Hepatocyte (in vitro differentiated cells): Measurements from ENCODE around the gene SRGAP2C. TPM values are rescaled to one million over a fixed set of nuclear protein-coding genes. Genes with fewer than 3 reads are reported as not detected.
"Not testable (repeated sequence)": the region's sequence is repeated elsewhere in the genome, so short reads cannot be mapped to it uniquely, and the experiment has no call there.

Experiments
- DNase-seq: peaks from one replicate; pipeline ENCODE4 v3.0.0-alpha.2; 2016; ENCODE audit warnings: low spot score
- H2AFZ ChIP-seq: fragments of 200-600 bp; sonication (generic); 2 replicates; pipeline ENCODE4 v1.6.0; 2016; ENCODE audit warnings: antibody characterized with exemption, mild to moderate bottlenecking
- H3K27ac ChIP-seq: fragments of 200-600 bp; sonication (generic); 2 replicates; pipeline ENCODE4 v1.5.1; 2016; ENCODE audit warnings: mild to moderate bottlenecking
- H3K27me3 ChIP-seq: fragments of 200-600 bp; sonication (generic); 2 replicates; pipeline ENCODE4 v1.6.1; 2016
- H3K36me3 ChIP-seq: fragments of 200-600 bp; sonication (generic); replicated peaks from 2 replicates; pipeline ENCODE4 v1.5.1; 2016; ENCODE audit warnings: low read depth; ENCODE audit not compliant: insufficient read depth
- H3K4me1 ChIP-seq: fragments of 200-600 bp; sonication (generic); 2 replicates; pipeline ENCODE4 v1.5.1; 2016; ENCODE audit warnings: mild to moderate bottlenecking, moderate library complexity; ENCODE audit not compliant: insufficient read depth
- H3K4me2 ChIP-seq: fragments of 200-600 bp; sonication (generic); 2 replicates; pipeline ENCODE4 v1.6.0; 2016
- H3K4me3 ChIP-seq: fragments of 200-600 bp; sonication (generic); 2 replicates; pipeline ENCODE4 v1.5.1; 2016; ENCODE audit warnings: mild to moderate bottlenecking
- H3K79me2 ChIP-seq: fragments of 200-600 bp; sonication (generic); 2 replicates; pipeline ENCODE4 v1.6.0; 2017; ENCODE audit warnings: mild to moderate bottlenecking
- H3K9me2 ChIP-seq: fragments of 200-600 bp; sonication (generic); replicated peaks from 2 replicates; pipeline ENCODE4 v1.6.0; 2017; ENCODE audit warnings: mild to moderate bottlenecking; ENCODE audit not compliant: insufficient read depth
- H3K9me3 ChIP-seq: fragments of 200-600 bp; sonication (generic); 2 replicates; pipeline ENCODE4 v1.5.1; 2016; ENCODE audit warnings: low read depth, mild to moderate bottlenecking
- H4K20me1 ChIP-seq: fragments of 200-600 bp; sonication (generic); 2 replicates; pipeline ENCODE4 v1.6.0; 2016; ENCODE audit warnings: mild to moderate bottlenecking; ENCODE audit not compliant: insufficient read depth, poor library complexity, severe bottlenecking
- WGBS: methylation state at CpG from one replicate; pipeline ENCODE4 v1.1.6; 2016; ENCODE audit warnings: low lambda C conversion rate; ENCODE audit errors: missing lambda C conversion rate; 5-methylcytosine and 5-hydroxymethylcytosine counted together
- polyA plus RNA-seq: library from polyadenylated mRNA; unstranded; fragments of >200 nt; fragmentation: Nextera tagmentation; extraction: Ambion mirVana; gene quantifications from 2 replicates; pipeline ENCODE4 v1.2.1, GENCODE V29; 2016
- total RNA-seq: library from RNA; depleted of rRNA; stranded (reverse); fragments of >200 nt; gene quantifications from 2 replicates; pipeline ENCODE4 v1.2.3, GENCODE V29; 2014

The SRGAP2C gene
- total and polyA plus RNA-seq, 2 experiments from 2014 or later, result 7.2 to 10.6 TPM

GRCh38 chr1:121293263-121294204, 108.8 kb downstream of the SRGAP2C start:
- not testable (repeated sequence) for H3K4me2 ChIP-seq, H3K9me2 ChIP-seq, H3K9me3 ChIP-seq, H3K27me3 ChIP-seq, H3K4me3 ChIP-seq, H2AFZ ChIP-seq, H3K36me3 ChIP-seq, H3K79me2 ChIP-seq, H3K27ac ChIP-seq, H4K20me1 ChIP-seq, H3K4me1 ChIP-seq, DNase-seq
- 91% methylated on average over 2 of the region's 11 CpGs for WGBS

- 80% methylated on average over 1 of the region's 2 CpGs for WGBS
- not testable (repeated sequence) for H3K27ac ChIP-seq, H3K36me3 ChIP-seq, H3K4me3 ChIP-seq, H3K9me3 ChIP-seq, H3K4me1 ChIP-seq, H4K20me1 ChIP-seq, H3K79me2 ChIP-seq, H3K27me3 ChIP-seq, DNase-seq, H3K9me2 ChIP-seq, H3K4me2 ChIP-seq, H2AFZ ChIP-seq
These were observed 109.4 kb downstream of the SRGAP2C start for GRCh38 chr1:121294205-121294570.

GRCh38 chr1:121296563-121296962, 111.8 kb downstream of the SRGAP2C start:
- H2AFZ ChIP-seq, H3K4me2 ChIP-seq, H3K27me3 ChIP-seq, H3K9me3 ChIP-seq, H3K36me3 ChIP-seq, H3K9me2 ChIP-seq, H4K20me1 ChIP-seq, H3K4me3 ChIP-seq, H3K4me1 ChIP-seq, DNase-seq, H3K79me2 ChIP-seq, H3K27ac ChIP-seq: not testable (repeated sequence)
- WGBS, result no CpG with 5 or more reads among the region's 4 CpGs

- not testable (repeated sequence) for H3K27me3 ChIP-seq, H3K9me3 ChIP-seq, H3K9me2 ChIP-seq, H3K27ac ChIP-seq, H3K4me1 ChIP-seq, H3K36me3 ChIP-seq, H3K4me3 ChIP-seq, H4K20me1 ChIP-seq, H3K79me2 ChIP-seq, H3K4me2 ChIP-seq, DNase-seq, H2AFZ ChIP-seq
- WGBS, result no CpG with 5 or more reads among the region's 4 CpGs
These were observed 113.8 kb downstream of the SRGAP2C start for GRCh38 chr1:121298529-121298928.

GRCh38 chr1:121299514-121300149, 114.9 kb downstream of the SRGAP2C start:
- not testable (repeated sequence) for H3K4me2 ChIP-seq, H3K9me3 ChIP-seq, H2AFZ ChIP-seq, H3K4me1 ChIP-seq, H3K27ac ChIP-seq, H3K79me2 ChIP-seq, H3K4me3 ChIP-seq, H3K9me2 ChIP-seq, H3K36me3 ChIP-seq, DNase-seq, H3K27me3 ChIP-seq, H4K20me1 ChIP-seq
- WGBS, result 94% methylated on average over 1 of the region's 6 CpGs

GRCh38 chr1:121301876-121302275, 117.1 kb downstream of the SRGAP2C start:
- not testable (repeated sequence) for H3K36me3 ChIP-seq, H3K79me2 ChIP-seq, H2AFZ ChIP-seq, H3K27ac ChIP-seq, H3K27me3 ChIP-seq, H3K4me2 ChIP-seq, H3K4me1 ChIP-seq, H3K9me3 ChIP-seq, DNase-seq, H3K9me2 ChIP-seq, H3K4me3 ChIP-seq, H4K20me1 ChIP-seq
- WGBS, result 86% methylated on average over 2 of the region's 2 CpGs

- H3K4me3 ChIP-seq, H3K4me2 ChIP-seq, H3K79me2 ChIP-seq, H3K9me3 ChIP-seq, H3K27ac ChIP-seq, H2AFZ ChIP-seq, H4K20me1 ChIP-seq, DNase-seq, H3K36me3 ChIP-seq, H3K9me2 ChIP-seq, H3K4me1 ChIP-seq, H3K27me3 ChIP-seq: not testable (repeated sequence)
- 33% methylated on average over 2 of the region's 3 CpGs for WGBS
These were observed 123.0 kb downstream of the SRGAP2C start for GRCh38 chr1:121307759-121308158.

GRCh38 chr1:121315509-121315908, 130.7 kb downstream of the SRGAP2C start:
- not testable (repeated sequence) for H3K4me1 ChIP-seq, H3K9me2 ChIP-seq

GRCh38 chr1:121316081-121316480, 131.3 kb downstream of the SRGAP2C start:
- H3K27ac ChIP-seq, H3K36me3 ChIP-seq, H4K20me1 ChIP-seq, H3K79me2 ChIP-seq, H3K4me2 ChIP-seq, H3K4me3 ChIP-seq, H3K4me1 ChIP-seq, H3K9me2 ChIP-seq, H2AFZ ChIP-seq, H3K9me3 ChIP-seq, H3K27me3 ChIP-seq, DNase-seq: not testable (repeated sequence)
- 83% methylated on average over 1 of the region's 3 CpGs for WGBS

More at GRCh38 chr1:121315509-121315908, 130.7 kb downstream of the SRGAP2C start:
- not testable (repeated sequence) for H3K4me2 ChIP-seq, H3K36me3 ChIP-seq, H3K27ac ChIP-seq, H2AFZ ChIP-seq, H3K4me3 ChIP-seq, H4K20me1 ChIP-seq, H3K9me3 ChIP-seq, H3K27me3 ChIP-seq, DNase-seq, H3K79me2 ChIP-seq
